Parathyroid adenoma (tissue), 2 donors: ENCODE data around the gene ZW10.

ENCODE experiments used
- H2AFZ ChIP-seq: fragments of 300-600 bp; sonication (generic); one replicate; pipeline ENCODE4 v1.7.0; 2017; ENCODE audit warnings: antibody characterized with exemption, mild to moderate bottlenecking
- H3K27ac ChIP-seq: fragments of 300-600 bp; sonication (generic); one replicate; pipeline ENCODE4 v1.7.0; 2017
- H3K27me3 ChIP-seq: fragments of 300-600 bp; sonication (generic); one replicate; pipeline ENCODE4 v1.7.0; 2017; ENCODE audit warnings: low read length; ENCODE audit not compliant: control insufficient read depth, insufficient read depth
- H3K36me3 ChIP-seq: fragments of 300-600 bp; sonication (generic); one replicate; pipeline ENCODE4 v1.7.0; 2017; ENCODE audit warnings: low read length; ENCODE audit not compliant: control insufficient read depth, insufficient read depth
- H3K4me1 ChIP-seq: fragments of 300-600 bp; sonication (generic); one replicate; pipeline ENCODE4 v1.7.0; 2017; ENCODE audit warnings: control low read depth
- H3K4me2 ChIP-seq: fragments of 300-600 bp; sonication (generic); one replicate; pipeline ENCODE4 v1.7.0; 2017; ENCODE audit warnings: low read length
- H3K4me3 ChIP-seq: fragments of 300-600 bp; sonication (generic); one replicate; pipeline ENCODE4 v1.7.0; 2017; ENCODE audit warnings: low read depth, low read length
- H3K79me2 ChIP-seq: fragments of 300-600 bp; sonication (generic); one replicate; pipeline ENCODE4 v1.7.0; 2017; ENCODE audit warnings: control low read depth
- H3K9ac ChIP-seq: fragments of 300-600 bp; sonication (generic); one replicate; pipeline ENCODE4 v1.7.0; 2017; ENCODE audit warnings: mild to moderate bottlenecking
- H3K9me3 ChIP-seq: fragments of 300-600 bp; sonication (generic); one replicate; pipeline ENCODE4 v1.7.0; 2017; ENCODE audit warnings: low read length; ENCODE audit not compliant: control insufficient read depth
- TF ChIP-seq, protein P1 (sequence below): fragments of 300-600 bp; sonication (generic); IDR thresholded peaks from one replicate; pipeline ENCODE4 v1.7.0; 2017; ENCODE audit warnings: antibody characterized with exemption, mild to moderate bottlenecking
- donor health status: primary hyperparathyroidism.

Gene ZW10

DNA sequence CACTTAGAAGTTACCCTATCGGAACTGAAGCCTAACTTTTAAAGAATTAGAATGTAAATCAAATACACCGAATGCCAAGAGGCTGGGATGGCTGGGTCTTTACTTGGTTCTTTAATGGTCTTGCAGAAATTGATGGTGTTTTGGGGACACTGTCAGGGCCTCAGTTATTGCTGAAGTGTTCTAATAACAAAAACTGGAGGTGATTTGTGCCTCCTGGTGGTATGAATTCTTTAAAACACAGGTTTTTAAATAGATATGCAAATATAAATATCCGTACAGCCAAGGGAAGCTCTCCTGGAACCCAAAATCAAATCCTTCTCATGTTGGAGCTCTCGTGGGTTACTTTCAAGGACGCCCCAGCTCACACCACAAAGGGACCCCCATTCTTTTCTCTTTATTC is 48.1 kb downstream of the ZW10 start:
- Histone ChIP-seq H3K27ac (no peak overlapping the region), H3K79me2 (no peaks in the 10 kb centered on the region), H3K27me3 (no peaks in the 10 kb centered on the region), H3K36me3 (no peaks in the 10 kb centered on the region), H3K4me2 (no peak overlapping the region), H3K9ac (no peak overlapping the region), H3K4me3 (no peak overlapping the region), H3K9me3 (no peaks in the 10 kb centered on the region), H3K4me1 (no peaks in the 10 kb centered on the region), H2AFZ (no peak overlapping the region)
- TF ChIP-seq, protein P1, sequence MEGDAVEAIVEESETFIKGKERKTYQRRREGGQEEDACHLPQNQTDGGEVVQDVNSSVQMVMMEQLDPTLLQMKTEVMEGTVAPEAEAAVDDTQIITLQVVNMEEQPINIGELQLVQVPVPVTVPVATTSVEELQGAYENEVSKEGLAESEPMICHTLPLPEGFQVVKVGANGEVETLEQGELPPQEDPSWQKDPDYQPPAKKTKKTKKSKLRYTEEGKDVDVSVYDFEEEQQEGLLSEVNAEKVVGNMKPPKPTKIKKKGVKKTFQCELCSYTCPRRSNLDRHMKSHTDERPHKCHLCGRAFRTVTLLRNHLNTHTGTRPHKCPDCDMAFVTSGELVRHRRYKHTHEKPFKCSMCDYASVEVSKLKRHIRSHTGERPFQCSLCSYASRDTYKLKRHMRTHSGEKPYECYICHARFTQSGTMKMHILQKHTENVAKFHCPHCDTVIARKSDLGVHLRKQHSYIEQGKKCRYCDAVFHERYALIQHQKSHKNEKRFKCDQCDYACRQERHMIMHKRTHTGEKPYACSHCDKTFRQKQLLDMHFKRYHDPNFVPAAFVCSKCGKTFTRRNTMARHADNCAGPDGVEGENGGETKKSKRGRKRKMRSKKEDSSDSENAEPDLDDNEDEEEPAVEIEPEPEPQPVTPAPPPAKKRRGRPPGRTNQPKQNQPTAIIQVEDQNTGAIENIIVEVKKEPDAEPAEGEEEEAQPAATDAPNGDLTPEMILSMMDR: no peak

DNA sequence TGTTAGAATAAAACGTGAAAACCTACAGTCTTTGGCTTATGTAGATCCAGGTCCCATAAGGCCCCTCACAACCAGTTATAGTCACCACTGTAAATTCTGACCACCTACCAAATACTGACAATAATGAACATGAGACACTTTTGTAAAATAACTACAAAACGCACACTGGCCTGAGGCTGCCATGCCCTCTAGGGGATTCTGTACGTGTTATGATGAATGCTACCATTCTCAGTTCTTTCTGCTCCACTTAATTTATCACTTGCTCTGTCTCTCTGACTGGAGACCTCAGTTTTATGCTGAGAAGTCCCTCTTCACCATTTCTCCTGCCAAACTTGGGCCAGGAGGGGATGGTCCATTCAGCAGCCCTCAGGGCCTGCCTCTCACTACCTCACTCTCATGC is 48.7 kb downstream of the ZW10 start:
- Histone ChIP-seq H3K27me3 (no peaks in the 10 kb centered on the region), H3K9ac (no peak overlapping the region), H3K27ac (no peak overlapping the region), H3K4me2 (no peak overlapping the region), H3K9me3 (no peaks in the 10 kb centered on the region), H2AFZ (no peak overlapping the region), H3K79me2 (no peaks in the 10 kb centered on the region), H3K4me3 (no peak overlapping the region), H3K36me3 (no peaks in the 10 kb centered on the region), H3K4me1 (no peaks in the 10 kb centered on the region)
- TF ChIP-seq, protein P1: no peak

DNA sequence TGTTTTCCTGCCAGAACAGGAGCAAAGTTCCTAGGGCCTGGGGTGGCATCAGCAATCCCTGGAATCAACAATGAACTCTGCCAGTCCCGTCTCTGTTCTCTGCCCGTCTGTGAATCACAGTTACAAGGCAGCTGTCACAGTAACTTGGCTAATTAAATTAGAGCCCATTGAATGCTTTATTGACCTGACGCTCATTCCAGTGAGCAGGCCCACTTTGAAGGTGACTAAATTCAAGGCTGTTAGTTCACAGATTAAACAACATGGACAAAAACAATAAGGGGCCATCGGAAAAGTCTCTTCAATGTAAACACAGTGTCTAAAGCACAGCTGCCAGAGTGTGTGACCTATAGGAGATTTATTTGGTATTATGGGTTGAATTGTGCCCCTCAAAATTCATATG is 49.7 kb downstream of the ZW10 start:
- H3K4me1 ChIP-seq: no peaks in the 10 kb centered on the region
- H3K9me3 ChIP-seq: no peaks in the 10 kb centered on the region
- TF ChIP-seq, protein P1: no peak
- no peak overlapping the region for H3K9ac ChIP-seq
- H3K27me3 ChIP-seq: no peaks in the 10 kb centered on the region
- no peaks in the 10 kb centered on the region for H3K36me3 ChIP-seq
- no peak overlapping the region for H3K4me2 ChIP-seq
- no peak overlapping the region for H3K4me3 ChIP-seq
- H3K79me2 ChIP-seq: no peaks in the 10 kb centered on the region
- no peak overlapping the region for H2AFZ ChIP-seq
- H3K27ac ChIP-seq: no peak overlapping the region

DNA sequence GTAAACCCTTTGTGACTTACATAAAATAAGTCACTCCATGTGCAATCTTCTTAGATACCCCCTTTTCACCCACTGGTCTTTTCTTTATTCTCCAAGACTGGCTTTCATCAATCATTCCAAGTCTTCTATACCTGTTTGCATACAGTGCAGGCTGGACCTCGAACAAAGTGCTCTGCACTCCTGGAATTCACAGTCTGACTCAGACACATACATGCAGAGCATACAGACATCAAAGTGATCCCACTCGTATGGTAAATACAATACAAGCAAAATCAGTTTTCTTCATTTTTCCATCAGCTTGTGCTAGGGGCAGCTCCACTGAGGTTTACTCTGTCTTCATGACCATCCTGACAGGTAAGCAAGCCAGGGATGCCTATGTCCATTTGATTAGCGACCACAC is 50.6 kb downstream of the ZW10 start:
- Histone ChIP-seq H3K4me2 (no peak overlapping the region), H3K9me3 (no peaks in the 10 kb centered on the region), H3K36me3 (no peaks in the 10 kb centered on the region), H3K27me3 (no peaks in the 10 kb centered on the region), H3K4me1 (no peaks in the 10 kb centered on the region), H3K79me2 (no peaks in the 10 kb centered on the region), H3K27ac (no peak overlapping the region), H3K4me3 (no peak overlapping the region), H3K9ac (no peak overlapping the region), H2AFZ (no peak overlapping the region)
- TF ChIP-seq, protein P1: no peak

DNA sequence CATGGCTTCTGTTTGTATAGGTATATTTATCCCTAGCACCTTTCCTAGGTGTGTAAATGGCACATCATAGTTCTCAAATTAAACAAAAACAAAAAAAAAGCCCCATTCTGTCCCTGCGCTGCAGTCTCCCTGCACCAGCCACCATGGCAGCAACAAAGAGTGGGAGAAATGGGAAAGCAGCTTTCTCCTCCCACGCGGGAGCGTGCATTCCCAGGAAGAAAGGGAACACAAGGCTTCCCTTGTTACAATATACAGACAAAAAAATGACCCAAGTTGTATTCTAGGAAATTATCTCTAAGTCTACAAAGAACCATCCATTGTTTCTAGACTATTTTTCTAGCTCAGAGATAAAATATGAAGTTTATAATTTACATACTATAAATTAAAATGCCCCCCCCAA is 51.3 kb downstream of the ZW10 start:
- Histone ChIP-seq H3K36me3 (no peaks in the 10 kb centered on the region), H3K4me2 (no peak overlapping the region), H3K4me1 (no peaks in the 10 kb centered on the region), H3K79me2 (no peaks in the 10 kb centered on the region), H3K27ac (no peak overlapping the region), H3K4me3 (no peak overlapping the region), H3K27me3 (no peaks in the 10 kb centered on the region), H3K9ac (no peak overlapping the region), H2AFZ (no peak overlapping the region), H3K9me3 (no peaks in the 10 kb centered on the region)
- TF ChIP-seq, protein P1: no peak
